Measurements from ENCODE around the gene TMEM123.
A peak's percentile ranks its signal among the peaks of the same experiment; 100 is the strongest.

The TMEM123 gene

DNA sequence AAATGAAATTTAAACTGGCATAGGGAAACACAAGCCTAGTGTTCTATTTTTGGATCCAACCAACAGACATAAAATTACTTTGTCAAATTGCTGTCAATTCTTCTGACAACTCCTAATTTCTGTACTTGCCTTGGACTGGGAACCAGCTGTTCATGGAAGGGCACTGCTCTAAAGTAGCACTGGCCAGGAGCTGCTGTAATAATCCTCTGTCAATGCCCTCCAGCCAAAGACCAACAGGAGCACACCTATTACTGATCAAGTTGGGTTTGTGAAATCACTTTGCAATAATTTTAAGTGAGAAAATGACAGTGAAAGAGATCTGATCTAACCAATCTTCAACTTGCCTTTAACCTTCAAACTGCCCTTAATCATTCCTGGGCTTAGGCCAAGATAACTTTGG is 18.9 kb upstream of the TMEM123 start:
- DNase-seq (ENCODE audit: low read depth in 2 of 2): no peak

DNA sequence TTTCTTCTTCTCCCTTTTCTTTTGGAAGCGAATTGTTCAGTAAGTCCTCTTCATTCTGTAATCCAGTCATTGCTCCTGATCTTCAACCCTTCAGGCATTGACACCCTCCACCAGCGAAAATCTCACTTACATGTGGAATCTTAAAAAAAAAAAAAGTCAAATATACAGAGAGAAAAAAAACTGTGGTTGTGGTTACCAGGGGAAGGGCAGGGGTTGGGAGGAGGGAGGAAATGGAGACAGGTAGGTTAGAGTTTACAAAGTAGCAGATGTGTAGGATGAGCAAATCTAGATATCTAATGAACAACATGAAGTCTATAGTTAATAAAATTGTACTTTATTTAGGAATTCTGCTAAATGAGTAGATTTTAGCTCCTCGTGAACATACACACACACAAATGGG is 17.7 kb upstream of the TMEM123 start:
- no peak for DNase-seq (ENCODE audit: low read depth in 2 of 2)

GRCh38 chr11:102469196-102469821 is 16.7 kb upstream of the TMEM123 start:
- no peak for DNase-seq (ENCODE audit: low read depth in 2 of 2)

GRCh38 chr11:102468616-102469195 is 16.1 kb upstream of the TMEM123 start:
- DNase-seq (ENCODE audit: low read depth in 2 of 2): no peak

GRCh38 chr11:102467853-102468580 is 15.5 kb upstream of the TMEM123 start:
- no peak for DNase-seq (ENCODE audit: low read depth in 2 of 2)

GRCh38 chr11:102467080-102467708 is 14.6 kb upstream of the TMEM123 start:
- no peak for DNase-seq (ENCODE audit: low read depth in 2 of 2)

DNA sequence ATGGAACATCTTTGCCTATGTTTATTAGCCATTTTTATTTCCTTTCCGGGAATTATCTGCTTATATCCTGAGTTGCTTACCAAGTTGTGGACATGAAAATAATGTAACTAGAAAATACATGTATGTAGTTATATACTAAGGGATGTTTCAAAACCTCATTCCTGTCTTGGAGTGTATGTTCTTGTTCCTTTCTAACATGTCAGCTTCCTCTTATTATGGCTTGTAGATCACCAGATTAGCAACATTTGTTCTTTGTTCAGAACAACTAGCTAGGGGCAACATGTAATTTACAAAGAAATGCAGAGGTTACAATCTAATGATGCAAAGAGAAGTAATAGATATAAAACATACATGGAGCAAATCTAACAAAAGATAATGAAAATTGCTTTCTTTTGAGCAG is 13.1 kb upstream of the TMEM123 start:
- no peak for DNase-seq (ENCODE audit: low read depth in 2 of 2)

DNA sequence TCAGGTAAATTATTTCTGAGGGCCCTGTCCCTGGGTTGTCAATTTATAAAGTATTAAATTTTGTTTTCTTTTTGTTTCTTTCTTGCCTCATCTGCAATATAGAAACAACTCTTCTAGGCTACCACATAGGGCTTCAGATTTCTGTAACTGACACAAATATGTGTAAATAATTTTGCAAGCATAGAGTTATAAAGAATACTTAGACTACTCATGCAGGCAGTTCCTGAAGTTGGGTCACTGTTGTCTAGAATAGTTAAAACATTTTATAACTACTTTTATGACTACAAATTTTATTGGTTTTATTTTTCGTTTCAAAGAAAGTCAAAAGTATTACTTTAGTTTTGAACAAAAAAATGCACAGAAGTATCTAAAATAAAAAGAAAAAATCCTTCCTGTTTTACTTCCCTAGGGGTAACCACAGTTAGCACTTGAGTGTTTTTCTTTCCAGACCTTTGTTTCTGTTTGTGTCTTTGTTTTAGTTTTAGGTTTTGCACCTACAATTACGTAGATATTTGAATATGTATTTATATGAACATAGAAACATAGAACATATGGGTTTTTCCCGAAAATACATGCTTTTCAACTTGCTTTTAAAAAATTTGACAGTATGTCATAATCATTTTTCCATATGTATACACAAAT is 12.4 kb upstream of the TMEM123 start:
- no peak for DNase-seq (ENCODE audit: low read depth in 2 of 2)

DNA sequence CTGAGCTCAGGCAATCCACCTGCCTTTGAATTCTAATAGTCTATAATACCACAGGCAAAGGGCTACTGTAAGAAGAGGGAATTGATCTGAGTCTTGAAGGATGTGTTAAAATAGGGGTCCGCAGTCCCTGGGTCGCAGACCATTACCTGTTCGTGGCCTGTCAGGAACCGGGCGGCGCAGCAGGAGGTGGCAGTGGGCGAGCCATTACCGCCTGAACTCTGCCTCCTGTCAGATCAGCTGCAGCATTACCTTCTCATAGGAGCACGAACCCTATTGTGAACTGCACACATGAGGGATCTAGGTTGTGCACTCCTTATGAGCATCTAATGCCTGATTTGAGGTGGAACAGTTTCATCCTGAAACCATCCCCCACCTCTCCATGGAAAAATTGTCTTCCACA is 11.5 kb upstream of the TMEM123 start:
- DNase-seq (ENCODE audit: low read depth in 2 of 2): no peak

DNA sequence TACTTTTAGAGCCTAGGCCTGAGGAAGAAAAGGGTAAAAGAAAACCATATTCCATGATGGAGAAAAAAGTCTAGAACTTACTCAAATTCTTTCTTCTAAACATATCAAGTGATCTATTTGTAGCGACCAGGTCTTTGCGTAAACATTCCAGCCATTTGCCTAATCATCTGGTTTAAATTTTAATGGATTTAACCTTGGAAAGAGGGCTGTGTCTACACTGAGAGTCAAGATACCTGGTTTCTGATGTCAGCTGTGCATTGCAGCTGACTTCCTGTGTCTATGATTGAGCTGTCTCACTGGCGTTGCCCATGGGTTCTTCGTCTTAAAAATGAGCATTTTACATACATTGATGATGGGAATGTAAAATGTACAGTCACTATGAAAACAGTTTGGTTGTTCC is 10.0 kb upstream of the TMEM123 start:
- DNase-seq (ENCODE audit: low read depth in 2 of 2): no peak

GRCh38 chr11:102459393-102459792 is 6.8 kb upstream of the TMEM123 start:
- no peak for DNase-seq (ENCODE audit: low read depth in 2 of 2)

- no peak for DNase-seq (ENCODE audit: low read depth in 2 of 2)
These were observed 6.0 kb upstream of the TMEM123 start for GRCh38 chr11:102458548-102458947.

- no peak for DNase-seq (ENCODE audit: low read depth in 2 of 2)
These were observed 5.3 kb upstream of the TMEM123 start for GRCh38 chr11:102457865-102458264.

DNA sequence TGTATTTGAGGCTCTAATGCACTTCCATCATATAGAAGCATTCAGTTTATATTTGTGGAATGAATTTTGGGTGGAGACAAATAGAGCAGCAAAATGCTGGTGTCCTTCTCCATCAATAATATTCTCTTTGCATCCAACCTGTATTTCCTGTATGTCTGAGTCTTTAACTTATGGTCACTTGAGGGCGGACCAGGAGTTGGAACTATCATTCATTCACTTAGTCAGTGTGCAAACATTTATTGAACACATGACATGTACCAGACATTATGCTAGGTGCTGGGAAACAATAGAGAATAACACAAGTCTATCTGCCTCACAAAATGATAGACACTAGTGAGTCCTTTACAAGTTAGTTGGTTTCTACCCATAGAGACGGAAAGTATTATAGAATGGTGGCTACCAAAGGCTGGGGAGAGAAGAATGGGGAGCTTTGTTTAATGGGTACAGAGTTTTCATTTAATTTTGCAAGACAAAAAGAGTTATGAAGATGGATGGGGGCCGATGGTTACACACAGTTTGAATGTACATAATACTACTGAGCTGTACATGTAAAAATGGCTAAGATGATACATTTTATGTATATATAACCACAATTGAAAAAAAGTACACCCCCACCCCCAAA is 4.6 kb upstream of the TMEM123 start:
- DNase-seq (ENCODE audit: low read depth in 2 of 2): no peak

DNA sequence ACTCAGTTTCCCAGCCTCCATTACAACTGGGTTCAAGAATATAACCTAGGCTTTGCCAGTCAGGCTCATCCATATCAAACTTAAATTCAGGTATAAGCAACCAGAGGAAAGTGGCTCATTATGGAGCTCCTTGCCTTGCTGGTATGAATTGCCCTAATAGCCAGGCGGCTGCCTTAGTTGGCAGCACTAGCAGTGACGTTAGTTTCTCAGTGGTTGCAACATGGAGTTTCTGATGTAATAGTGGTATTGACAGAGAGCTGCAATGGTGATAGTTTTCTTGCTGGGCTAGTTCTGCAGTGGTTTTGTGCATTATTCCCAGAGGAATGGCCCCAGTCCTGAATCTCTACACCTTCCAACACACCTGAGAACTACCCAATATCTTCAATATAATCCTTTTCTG is 3.8 kb upstream of the TMEM123 start:
- DNase-seq (ENCODE audit: low read depth in 2 of 2): no peak

GRCh38 chr11:102453921-102454320 is 1.4 kb upstream of the TMEM123 start:
- no peak for DNase-seq (ENCODE audit: low read depth in 2 of 2)

GRCh38 chr11:102453302-102453695 is 734 bp upstream of the TMEM123 start:
- peak in 1 of 2 donors; percentile 26 for DNase-seq (ENCODE audit: low read depth in 2 of 2)

- peak; percentile 48 to 51 for DNase-seq (ENCODE audit: low read depth in 2 of 2)
These were observed 694 bp downstream of the TMEM123 start for GRCh38 chr11:102451681-102452460.

DNA sequence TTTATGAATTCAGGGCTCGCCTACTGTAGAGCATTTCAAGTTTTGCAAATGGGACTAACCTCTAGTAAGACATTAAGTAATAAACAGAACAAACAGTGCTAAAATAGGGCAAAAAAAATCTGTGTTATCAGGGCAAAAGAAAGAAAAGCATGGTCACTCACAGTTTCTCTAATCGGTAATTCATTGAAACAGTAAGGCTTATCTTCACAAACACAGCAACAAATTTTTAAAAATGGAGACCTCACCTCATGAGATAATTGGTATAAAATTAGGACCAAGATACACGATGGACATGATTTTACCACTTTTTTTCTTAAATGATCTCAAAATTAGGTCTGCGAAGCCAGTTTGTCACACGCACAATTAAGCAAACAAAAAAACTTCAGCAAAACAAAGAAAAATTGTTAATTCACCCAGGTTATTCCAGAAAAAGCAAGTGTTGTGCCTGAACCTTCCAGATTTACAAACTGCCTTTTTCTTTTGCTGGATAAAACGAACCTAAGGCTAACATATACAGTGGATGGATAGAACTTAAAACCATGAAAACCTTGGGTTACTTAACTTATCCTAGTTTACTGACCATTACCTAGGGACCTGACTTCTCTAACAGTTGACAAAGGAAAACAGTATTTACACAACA is 1.4 kb downstream of the TMEM123 start:
- no peak for DNase-seq (ENCODE audit: low read depth in 2 of 2)
